ENCODE data around the gene ACP6. TPM values are rescaled to one million over a fixed set of nuclear protein-coding genes. Genes with fewer than 3 reads are reported as not detected.
A peak's percentile ranks its signal among the peaks of the same experiment; 100 is the strongest.

Gene ACP6
- total and polyA plus RNA-seq, 2 of the 13 experiments (the other 11 are each of a cell fraction or from before 2014, with no cell fraction given) = 18.1 to 33.7 TPM

DNA sequence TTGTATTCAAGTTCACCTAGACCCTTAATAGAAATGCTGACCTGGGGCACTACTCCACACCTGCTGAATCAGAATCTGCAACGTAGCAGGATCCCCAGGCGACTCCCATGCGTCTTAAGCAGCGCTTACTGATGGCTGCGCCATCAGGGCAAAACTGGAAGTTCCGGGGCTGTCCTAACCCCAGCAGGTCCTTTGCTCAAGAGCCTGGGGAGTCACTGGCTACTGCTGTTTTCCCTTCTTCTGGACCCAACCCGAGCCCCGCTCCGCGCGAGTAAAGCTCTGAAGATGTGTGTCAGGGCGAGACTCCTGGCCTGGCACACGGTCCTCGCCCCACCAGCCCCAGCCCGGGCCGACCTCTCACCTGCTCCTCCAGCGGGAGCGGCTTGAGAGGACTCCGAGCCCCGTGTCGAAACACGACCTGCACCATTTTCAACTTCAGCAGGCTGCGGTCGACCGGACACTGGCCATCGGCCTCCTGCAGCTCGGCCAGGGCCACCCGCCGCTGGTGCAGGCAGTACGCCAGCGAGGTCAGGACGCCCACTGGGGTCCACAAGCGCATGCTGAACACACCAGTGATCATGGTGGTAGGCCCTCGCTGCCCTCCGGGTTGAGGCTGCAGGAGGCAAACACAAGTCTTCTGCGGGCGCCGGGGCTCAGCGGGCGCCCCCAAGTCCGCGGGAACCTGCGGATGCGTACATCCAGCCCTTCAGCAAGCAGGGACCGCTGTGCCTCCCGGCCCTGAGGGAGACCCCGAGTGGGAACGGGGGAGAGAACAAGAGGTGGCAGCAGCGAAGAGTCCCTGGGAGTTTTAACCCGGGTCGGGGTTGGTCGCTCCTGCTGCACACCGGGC, 630 bp downstream of the ACP6 start (continued):
- peak; percentile 90; the same call in 1 of the 2 replicates for TF ChIP-seq ZNF230 (CRISPR knock-in tag; IDR thresholded peaks at IDR 0.05)
- TF ChIP-seq, protein P1, sequence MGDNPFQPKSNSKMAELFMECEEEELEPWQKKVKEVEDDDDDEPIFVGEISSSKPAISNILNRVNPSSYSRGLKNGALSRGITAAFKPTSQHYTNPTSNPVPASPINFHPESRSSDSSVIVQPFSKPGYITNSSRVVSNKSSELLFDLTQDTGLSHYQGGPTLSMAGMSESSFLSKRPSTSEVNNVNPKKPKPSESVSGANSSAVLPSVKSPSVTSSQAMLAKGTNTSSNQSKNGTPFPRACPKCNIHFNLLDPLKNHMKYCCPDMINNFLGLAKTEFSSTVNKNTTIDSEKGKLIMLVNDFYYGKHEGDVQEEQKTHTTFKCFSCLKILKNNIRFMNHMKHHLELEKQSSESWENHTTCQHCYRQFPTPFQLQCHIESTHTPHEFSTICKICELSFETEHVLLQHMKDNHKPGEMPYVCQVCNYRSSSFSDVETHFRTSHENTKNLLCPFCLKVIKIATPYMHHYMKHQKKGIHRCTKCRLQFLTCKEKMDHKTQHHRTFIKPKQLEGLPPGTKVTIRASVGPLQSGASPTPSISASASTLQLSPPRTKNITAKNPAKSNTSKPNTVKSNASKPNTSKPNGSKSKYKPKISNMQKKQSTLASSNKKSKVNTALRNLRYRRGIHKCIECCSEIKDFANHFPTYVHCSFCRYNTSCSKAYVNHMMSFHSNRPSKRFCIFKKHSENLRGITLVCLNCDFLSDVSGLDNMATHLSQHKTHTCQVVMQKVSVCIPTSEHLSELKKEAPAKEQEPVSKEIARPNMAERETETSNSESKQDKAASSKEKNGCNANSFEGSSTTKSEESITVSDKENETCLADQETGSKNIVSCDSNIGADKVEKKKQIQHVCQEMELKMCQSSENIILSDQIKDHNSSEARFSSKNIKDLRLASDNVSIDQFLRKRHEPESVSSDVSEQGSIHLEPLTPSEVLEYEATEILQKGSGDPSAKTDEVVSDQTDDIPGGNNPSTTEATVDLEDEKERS (CRISPR knock-in tag; IDR thresholded peaks at IDR 0.05) = peak; percentile 78
- TF ChIP-seq, protein P2, sequence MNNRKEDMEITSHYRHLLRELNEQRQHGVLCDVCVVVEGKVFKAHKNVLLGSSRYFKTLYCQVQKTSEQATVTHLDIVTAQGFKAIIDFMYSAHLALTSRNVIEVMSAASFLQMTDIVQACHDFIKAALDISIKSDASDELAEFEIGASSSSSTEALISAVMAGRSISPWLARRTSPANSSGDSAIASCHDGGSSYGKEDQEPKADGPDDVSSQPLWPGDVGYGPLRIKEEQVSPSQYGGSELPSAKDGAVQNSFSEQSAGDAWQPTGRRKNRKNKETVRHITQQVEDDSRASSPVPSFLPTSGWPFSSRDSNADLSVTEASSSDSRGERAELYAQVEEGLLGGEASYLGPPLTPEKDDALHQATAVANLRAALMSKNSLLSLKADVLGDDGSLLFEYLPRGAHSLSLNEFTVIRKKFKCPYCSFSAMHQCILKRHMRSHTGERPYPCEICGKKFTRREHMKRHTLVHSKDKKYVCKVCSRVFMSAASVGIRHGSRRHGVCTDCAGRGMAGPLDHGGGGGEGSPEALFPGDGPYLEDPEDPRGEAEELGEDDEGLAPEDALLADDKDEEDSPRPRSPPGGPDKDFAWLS (CRISPR knock-in tag; IDR thresholded peaks at IDR 0.05; ENCODE audit: borderline replicate concordance) = no peak
- no peak for TF ChIP-seq RBAK (CRISPR knock-in tag; IDR thresholded peaks at IDR 0.05)
- TF ChIP-seq STAG1 (CRISPR knock-in tag; IDR thresholded peaks at IDR 0.05) = no peak
- TF ChIP-seq GATAD1 (CRISPR knock-in tag; IDR thresholded peaks at IDR 0.05) = no peak
- TF ChIP-seq, protein P3, sequence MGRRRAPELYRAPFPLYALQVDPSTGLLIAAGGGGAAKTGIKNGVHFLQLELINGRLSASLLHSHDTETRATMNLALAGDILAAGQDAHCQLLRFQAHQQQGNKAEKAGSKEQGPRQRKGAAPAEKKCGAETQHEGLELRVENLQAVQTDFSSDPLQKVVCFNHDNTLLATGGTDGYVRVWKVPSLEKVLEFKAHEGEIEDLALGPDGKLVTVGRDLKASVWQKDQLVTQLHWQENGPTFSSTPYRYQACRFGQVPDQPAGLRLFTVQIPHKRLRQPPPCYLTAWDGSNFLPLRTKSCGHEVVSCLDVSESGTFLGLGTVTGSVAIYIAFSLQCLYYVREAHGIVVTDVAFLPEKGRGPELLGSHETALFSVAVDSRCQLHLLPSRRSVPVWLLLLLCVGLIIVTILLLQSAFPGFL (CRISPR knock-in tag; IDR thresholded peaks at IDR 0.05) = no peak
- no peak for TF ChIP-seq PCBP2 (optimal IDR thresholded peaks at IDR 0.05; ENCODE audit: low read depth, low read length, poor library complexity, severe bottlenecking)
- TF ChIP-seq, protein P4, sequence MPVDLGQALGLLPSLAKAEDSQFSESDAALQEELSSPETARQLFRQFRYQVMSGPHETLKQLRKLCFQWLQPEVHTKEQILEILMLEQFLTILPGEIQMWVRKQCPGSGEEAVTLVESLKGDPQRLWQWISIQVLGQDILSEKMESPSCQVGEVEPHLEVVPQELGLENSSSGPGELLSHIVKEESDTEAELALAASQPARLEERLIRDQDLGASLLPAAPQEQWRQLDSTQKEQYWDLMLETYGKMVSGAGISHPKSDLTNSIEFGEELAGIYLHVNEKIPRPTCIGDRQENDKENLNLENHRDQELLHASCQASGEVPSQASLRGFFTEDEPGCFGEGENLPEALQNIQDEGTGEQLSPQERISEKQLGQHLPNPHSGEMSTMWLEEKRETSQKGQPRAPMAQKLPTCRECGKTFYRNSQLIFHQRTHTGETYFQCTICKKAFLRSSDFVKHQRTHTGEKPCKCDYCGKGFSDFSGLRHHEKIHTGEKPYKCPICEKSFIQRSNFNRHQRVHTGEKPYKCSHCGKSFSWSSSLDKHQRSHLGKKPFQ (CRISPR knock-in tag; IDR thresholded peaks at IDR 0.05; ENCODE audit: insufficient replicate concordance) = no peak
- TF ChIP-seq KAT2B (IDR thresholded peaks at IDR 0.05; ENCODE audit: borderline replicate concordance, low read depth, low read length) = no peak
- no peak for TF ChIP-seq RAD51 (IDR thresholded peaks at IDR 0.05; ENCODE audit: borderline replicate concordance)
- TF ChIP-seq POLR2AphosphoS5 (IDR thresholded peaks at IDR 0.05; ENCODE audit: low read depth, low read length) = no peak
- no peak for TF ChIP-seq BCL6 (CRISPR knock-in tag; IDR thresholded peaks at IDR 0.05)
- peak; percentile 62; the same call in 1 of the 2 replicates for TF ChIP-seq YEATS4 (CRISPR knock-in tag; IDR thresholded peaks at IDR 0.05; ENCODE audit: borderline replicate concordance)
- peak; percentile 72 for TF ChIP-seq MYC (CRISPR knock-in tag; IDR thresholded peaks at IDR 0.05; ENCODE audit: borderline replicate concordance)
- TF ChIP-seq ZNF660 (CRISPR knock-in tag; IDR thresholded peaks at IDR 0.05; ENCODE audit: borderline replicate concordance, low read depth) = no peak
- TF ChIP-seq ZNF7 (CRISPR knock-in tag; IDR thresholded peaks at IDR 0.05) = no peak
- no peak for TF ChIP-seq ELF3 (CRISPR knock-in tag; IDR thresholded peaks at IDR 0.05)
- no peak for TF ChIP-seq NFKBIZ (CRISPR knock-in tag; IDR thresholded peaks at IDR 0.05)
- TF ChIP-seq, protein P5, sequence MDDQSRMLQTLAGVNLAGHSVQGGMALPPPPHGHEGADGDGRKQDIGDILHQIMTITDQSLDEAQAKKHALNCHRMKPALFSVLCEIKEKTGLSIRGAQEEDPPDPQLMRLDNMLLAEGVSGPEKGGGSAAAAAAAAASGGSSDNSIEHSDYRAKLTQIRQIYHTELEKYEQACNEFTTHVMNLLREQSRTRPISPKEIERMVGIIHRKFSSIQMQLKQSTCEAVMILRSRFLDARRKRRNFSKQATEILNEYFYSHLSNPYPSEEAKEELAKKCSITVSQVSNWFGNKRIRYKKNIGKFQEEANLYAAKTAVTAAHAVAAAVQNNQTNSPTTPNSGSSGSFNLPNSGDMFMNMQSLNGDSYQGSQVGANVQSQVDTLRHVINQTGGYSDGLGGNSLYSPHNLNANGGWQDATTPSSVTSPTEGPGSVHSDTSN (CRISPR knock-in tag; IDR thresholded peaks at IDR 0.05; ENCODE audit: borderline replicate concordance) = no peak
